Natural killer cell treated with Interleukin-12 subunit alpha and Interleukin-12 subunit beta and Interleukin-15 and Interleukin-18, amount 100 ng/mL, for 72 hours (primary cell): Measurements from ENCODE around the gene RNU7-1. TPM values are rescaled to one million over a fixed set of nuclear protein-coding genes. Genes with fewer than 3 reads are reported as not detected.

Experiments
- ATAC-seq, 2 donors: fragments of 150-1000 bp; cut with Tn5 transposase in 1 of 2; sonication (Bioruptor Pico), chemical (Tn5 transposase) in 1 of 2; 2 replicates each; pipeline ENCODE4 v1.10.0; 2021
- DNase-seq: peaks from one replicate; pipeline ENCODE4 v3.0.0; 2022; ENCODE audit warnings: low spot score
- H3K27ac Mint-ChIP-seq, 2 donors: 1 replicate in 1 of 2; 2 replicates in 1 of 2; pipeline ENCODE4 v1.8.0; 2022; ENCODE audit warnings: mixed read lengths in 2 of 2, mild to moderate bottlenecking in 1 of 2, moderate library complexity in 1 of 2
- H3K27me3 Mint-ChIP-seq, 2 donors: 1 replicate in 1 of 2; 2 replicates in 1 of 2; pipeline ENCODE4 v1.8.0; 2022; ENCODE audit warnings: mixed read lengths in 2 of 2
- H3K36me3 Mint-ChIP-seq: one replicate; pipeline ENCODE4 v1.8.0; 2022; ENCODE audit warnings: mixed read lengths
- H3K4me1 Mint-ChIP-seq, 2 donors: 1 replicate in 1 of 2; 2 replicates in 1 of 2; pipeline ENCODE4 v1.8.0; 2022; ENCODE audit warnings: low read depth in 2 of 2, mixed read lengths in 2 of 2, mild to moderate bottlenecking in 1 of 2
- H3K4me3 Mint-ChIP-seq: one replicate; pipeline ENCODE4 v1.8.0; 2022; ENCODE audit warnings: mixed read lengths
- H3K9me3 Mint-ChIP-seq: 2 replicates; pipeline ENCODE4 v1.8.0; 2022; ENCODE audit warnings: mixed read lengths
- total RNA-seq, 2 donors: library from RNA; stranded (reverse); gene quantifications; one replicate each; pipeline ENCODE4 v1.2.3, GENCODE V29; 2022

Gene RNU7-1
- total RNA-seq, 2 donors from 2014 or later: not detected

DNA sequence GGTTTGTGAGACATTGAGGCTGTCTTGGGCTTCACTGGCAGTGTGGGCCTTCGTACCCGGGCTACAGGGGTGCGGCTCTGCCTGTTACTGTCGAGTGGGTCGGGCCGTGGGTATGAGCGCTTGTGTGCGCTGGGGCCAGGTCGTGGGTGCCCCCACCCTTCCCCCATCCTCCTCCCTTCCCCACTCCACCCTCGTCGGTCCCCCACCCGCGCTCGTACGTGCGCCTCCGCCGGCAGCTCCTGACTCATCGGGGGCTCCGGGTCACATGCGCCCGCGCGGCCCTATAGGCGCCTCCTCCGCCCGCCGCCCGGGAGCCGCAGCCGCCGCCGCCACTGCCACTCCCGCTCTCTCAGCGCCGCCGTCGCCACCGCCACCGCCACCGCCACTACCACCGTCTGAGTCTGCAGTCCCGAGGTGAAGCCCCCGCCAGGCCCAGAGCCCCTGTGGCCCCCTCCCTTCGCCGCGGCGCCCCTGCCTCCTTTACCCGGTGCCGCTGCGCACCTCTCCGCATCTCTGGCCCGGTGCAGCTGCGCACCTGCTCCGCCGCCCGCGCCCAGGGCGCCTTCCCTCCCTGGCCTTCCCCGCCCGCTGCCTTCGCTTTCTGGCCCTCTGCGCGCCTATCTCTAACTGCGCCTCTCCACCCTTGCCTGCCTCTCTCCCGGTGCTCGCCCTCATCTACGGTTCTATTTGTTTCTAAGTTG lies 29.2 kb upstream of the RNU7-1 start, which contains the start of gene ENO2:
ENO2 (plus strand) TSS at position 335 of the 701 bp plus-strand sequence. CDS start 1,253 bp downstream, outside the sequence.
- Mint-ChIP-seq H3K4me1 (peaks cover 26% of the 10 kb centered on the region in 2 donors), H3K4me3 (peak within 1 kb of the TSS; percentile 95), H3K27ac (peak within 1 kb of the TSS; percentile 67 to 80), H3K9me3 (no peaks in the 10 kb centered on the region), H3K27me3 (peaks cover 0 to 7% of the 10 kb centered on the region in 2 donors), H3K36me3 (no peaks in the 10 kb centered on the region)
- peak; percentile 95 to 96 for ATAC-seq
- peak; percentile 85 for DNase-seq

DNA sequence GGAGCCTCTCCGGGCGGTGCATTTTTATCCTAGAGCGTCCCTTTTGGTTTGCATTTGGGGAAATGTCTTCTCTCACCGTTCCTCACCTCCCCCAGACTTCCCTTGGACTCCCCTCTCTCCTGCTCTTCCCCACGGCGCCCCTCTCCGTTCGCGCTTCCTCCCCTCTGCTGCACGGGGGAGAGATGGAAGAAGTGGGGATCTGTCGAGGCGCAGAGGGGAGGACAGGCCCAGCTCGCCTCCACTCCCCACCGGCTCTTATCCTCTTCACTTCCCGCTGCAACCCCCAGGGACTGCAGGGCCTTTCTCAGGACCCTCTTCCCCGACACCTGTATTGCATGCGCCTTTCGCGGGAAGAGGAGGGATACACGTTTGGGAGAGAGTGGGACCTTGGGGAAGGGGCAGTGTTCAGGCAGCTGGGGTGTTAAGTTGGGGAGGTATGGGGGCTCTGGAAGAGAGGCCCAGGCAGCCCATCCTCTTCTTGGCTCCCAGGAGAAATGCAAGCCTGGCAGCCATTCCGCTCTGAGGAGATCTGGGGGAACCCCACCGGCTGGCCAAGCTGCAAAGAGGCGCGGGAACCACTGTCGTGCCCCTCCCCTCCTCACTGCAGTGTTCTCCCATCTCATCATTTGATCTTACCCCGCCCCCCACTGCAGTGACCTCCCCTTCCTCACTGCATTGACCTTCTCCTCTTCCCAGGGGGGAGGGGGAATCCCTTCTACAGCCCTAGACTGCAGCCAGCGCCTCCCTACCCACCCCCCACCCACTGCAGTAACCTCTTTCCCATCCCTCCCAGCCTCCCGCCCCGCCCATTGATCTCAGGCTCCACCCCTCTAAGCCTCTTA lies 28.4 kb upstream of the RNU7-1 start:
- Mint-ChIP-seq H3K27me3 (peaks cover 0 to 7% of the 10 kb centered on the region in 2 donors), H3K4me3 (peak overlapping the region; percentile 95), H3K27ac (peak overlapping the region; percentile 67 to 80), H3K36me3 (no peaks in the 10 kb centered on the region), H3K4me1 (peaks cover 26 to 29% of the 10 kb centered on the region in 2 donors), H3K9me3 (no peaks in the 10 kb centered on the region)
- DNase-seq: no peak
- no peak for ATAC-seq

DNA sequence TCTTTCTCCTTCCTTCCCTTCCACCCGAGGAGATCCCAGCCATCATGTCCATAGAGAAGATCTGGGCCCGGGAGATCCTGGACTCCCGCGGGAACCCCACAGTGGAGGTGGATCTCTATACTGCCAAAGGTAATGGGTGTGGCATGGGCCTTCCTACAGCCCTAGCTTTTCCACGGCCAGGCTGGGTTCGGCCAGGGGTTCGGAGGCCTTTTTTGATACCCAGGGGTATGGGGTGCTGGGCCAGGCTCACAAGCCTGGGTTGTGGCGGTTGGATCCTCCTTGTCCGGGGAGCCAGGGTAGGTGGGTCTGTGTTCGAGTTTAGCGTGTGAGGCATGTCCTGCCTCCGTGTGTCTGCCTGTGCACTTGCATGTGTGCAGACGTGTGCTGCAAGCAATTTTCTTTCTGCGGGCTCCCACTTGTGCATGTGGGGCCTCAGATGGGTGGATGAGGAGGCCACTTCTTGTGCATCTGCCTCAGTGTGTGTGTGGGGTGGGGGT lies 27.8 kb upstream of the RNU7-1 start:
- Mint-ChIP-seq H3K4me1 (peaks cover 26 to 29% of the 10 kb centered on the region in 2 donors), H3K9me3 (no peaks in the 10 kb centered on the region), H3K36me3 (no peaks in the 10 kb centered on the region), H3K4me3 (peak overlapping the region; percentile 95), H3K27me3 (peaks cover 0 to 7% of the 10 kb centered on the region in 2 donors), H3K27ac (no peak overlapping the region)
- ATAC-seq (no peak), DNase-seq (no peak)

DNA sequence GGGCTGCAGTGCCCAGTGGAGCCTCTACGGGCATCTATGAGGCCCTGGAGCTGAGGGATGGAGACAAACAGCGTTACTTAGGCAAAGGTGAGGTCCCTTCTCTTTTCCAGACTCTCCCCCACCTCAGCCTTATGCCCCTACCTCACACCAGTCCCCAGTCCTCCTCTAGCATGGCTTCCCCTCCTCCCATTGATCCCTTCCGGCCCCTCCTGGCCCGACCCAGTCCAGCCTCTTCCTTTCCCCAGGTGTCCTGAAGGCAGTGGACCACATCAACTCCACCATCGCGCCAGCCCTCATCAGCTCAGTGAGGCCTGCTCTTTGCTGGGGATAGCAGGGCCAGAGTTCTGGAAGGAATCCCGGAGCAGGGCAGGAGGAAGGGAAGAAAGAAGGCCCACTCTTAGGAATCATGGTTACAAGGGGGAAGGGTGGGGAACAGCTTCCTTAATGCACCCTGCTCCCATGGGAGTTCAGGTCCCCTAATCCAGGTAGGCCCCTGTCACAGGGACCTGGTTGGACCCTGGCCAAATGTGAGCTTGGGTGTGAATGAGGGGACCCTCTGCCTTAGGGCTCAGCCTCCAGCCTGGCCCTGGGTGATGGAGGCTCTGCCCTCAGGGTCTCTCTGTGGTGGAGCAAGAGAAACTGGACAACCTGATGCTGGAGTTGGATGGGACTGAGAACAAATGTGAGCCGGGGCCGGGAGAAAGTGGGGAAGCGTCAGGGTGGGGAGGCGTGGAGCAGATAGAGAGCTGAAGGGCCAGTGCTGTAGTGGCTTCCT lies 27.0 kb upstream of the RNU7-1 start:
- ATAC-seq: no peak
- DNase-seq: no peak
- Mint-ChIP-seq H3K36me3 (no peaks in the 10 kb centered on the region), H3K4me1 (peaks cover 26 to 29% of the 10 kb centered on the region in 2 donors), H3K27me3 (peaks cover 0 to 7% of the 10 kb centered on the region in 2 donors), H3K9me3 (no peaks in the 10 kb centered on the region), H3K27ac (no peak overlapping the region), H3K4me3 (peak overlapping the region; percentile 95)

DNA sequence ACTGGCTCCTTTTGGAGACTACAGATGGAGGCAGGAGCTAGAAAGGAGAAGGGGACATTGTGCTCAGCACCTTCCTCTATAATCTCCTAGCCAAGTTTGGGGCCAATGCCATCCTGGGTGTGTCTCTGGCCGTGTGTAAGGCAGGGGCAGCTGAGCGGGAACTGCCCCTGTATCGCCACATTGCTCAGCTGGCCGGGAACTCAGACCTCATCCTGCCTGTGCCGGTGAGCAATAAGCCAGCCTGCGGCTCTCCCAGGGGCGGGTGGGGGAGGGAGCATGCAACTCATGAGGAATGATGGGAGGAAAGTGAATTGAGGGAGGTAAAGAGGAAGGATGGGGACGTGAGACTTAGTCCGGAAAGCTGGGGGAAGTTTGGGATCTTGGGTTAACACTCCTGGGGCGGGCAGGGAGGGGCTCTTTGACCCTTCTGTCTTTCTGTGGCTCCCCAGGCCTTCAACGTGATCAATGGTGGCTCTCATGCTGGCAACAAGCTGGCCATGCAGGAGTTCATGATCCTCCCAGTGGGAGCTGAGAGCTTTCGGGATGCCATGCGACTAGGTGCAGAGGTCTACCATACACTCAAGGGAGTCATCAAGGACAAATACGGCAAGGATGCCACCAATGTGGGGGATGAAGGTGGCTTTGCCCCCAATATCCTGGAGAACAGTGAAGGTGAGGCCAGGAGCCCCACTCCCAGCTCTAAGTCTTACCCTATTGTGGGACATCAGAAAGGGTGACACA lies 26.0 kb upstream of the RNU7-1 start:
- DNase-seq: no peak
- no peaks in the 10 kb centered on the region for H3K36me3 Mint-ChIP-seq

DNA sequence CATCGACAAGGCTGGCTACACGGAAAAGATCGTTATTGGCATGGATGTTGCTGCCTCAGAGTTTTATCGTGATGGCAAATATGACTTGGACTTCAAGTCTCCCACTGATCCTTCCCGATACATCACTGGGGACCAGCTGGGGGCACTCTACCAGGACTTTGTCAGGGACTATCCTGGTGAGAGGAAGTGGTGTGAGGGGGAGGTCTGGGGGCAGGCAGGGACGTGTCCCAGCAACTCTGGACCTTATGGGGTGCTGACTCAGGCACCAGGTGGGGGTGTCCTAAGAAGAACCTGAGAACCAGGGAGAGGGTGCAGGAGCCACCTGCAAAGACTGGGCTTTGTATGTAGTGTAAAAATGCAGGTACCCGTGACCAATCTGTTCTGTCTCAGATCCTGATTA lies 24.0 kb upstream of the RNU7-1 start:
- Mint-ChIP-seq H3K9me3 (no peaks in the 10 kb centered on the region), H3K4me3 (no peak overlapping the region), H3K4me1 (peaks cover 20 to 24% of the 10 kb centered on the region in 2 donors), H3K27ac (peak overlapping the region; percentile 3 to 11), H3K27me3 (no peaks in the 10 kb centered on the region), H3K36me3 (no peaks in the 10 kb centered on the region)
- no peak for DNase-seq
- ATAC-seq: no peak

More for the DNA sequence above, 26.0 kb upstream of the RNU7-1 start:
- peaks cover 0 to 6% of the 10 kb centered on the region in 2 donors for H3K27me3 Mint-ChIP-seq
- peaks cover 23 to 28% of the 10 kb centered on the region in 2 donors for H3K4me1 Mint-ChIP-seq
- no peaks in the 10 kb centered on the region for H3K9me3 Mint-ChIP-seq
- ATAC-seq: no peak
- no peak overlapping the region for H3K4me3 Mint-ChIP-seq
- no peak overlapping the region for H3K27ac Mint-ChIP-seq

DNA sequence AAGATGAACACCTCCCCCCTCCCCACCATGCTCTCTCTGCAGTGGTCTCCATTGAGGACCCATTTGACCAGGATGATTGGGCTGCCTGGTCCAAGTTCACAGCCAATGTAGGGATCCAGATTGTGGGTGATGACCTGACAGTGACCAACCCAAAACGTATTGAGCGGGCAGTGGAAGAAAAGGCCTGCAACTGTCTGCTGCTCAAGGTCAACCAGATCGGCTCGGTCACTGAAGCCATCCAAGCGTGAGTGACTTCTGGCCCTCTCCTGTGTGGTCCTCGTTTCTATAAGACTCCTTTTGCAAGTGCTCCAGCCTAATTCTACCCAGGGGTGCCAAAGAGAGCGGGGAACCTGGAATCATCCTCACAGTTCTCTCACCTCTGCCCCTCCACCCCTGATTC lies 22.1 kb upstream of the RNU7-1 start:
- H3K9me3 Mint-ChIP-seq: no peaks in the 10 kb centered on the region
- no peak for ATAC-seq
- no peaks in the 10 kb centered on the region for H3K36me3 Mint-ChIP-seq
- no peaks in the 10 kb centered on the region for H3K27me3 Mint-ChIP-seq
- H3K4me1 Mint-ChIP-seq: peaks cover 16 to 21% of the 10 kb centered on the region in 2 donors
- no peak overlapping the region for H3K4me3 Mint-ChIP-seq
- no peak for DNase-seq
- H3K27ac Mint-ChIP-seq: no peak overlapping the region

DNA sequence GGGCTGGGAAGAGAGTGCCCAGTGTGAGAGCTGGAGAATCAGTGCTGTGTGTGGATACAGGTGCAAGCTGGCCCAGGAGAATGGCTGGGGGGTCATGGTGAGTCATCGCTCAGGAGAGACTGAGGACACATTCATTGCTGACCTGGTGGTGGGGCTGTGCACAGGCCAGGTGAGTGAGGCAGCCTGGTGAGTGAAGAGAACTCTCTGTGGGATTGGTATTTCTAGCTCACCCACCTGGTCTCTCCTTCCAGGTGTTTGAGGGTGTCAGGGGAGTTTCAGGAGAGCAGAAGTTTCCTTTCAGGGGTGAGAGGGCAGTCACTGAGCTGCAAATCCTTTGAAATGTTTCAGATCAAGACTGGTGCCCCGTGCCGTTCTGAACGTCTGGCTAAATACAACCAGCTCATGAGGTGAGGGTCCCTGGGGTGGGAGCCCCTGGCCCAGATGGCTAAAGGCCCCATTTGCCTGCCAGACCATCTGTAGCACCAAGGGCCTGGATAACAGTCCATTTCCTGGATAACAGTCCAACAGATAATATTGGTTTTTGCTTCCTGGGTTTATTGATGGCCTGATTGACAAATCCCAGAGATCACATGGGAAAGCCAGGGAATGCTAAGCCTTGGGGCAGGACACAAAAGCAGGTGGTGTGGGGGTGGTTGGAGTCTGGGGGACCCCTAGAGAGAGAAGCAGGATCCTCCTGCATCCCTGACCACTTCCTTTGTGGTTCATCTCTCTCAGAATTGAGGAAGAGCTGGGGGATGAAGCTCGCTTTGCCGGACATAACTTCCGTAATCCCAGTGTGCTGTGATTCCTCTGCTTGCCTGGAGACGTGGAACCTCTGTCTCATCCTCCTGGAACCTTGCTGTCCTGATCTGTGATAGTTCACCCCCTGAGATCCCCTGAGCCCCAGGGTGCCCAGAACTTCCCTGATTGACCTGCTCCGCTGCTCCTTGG lies 21.3 kb upstream of the RNU7-1 start:
- no peaks in the 10 kb centered on the region for H3K27me3 Mint-ChIP-seq
- no peak for DNase-seq
- H3K27ac Mint-ChIP-seq: no peak overlapping the region
- H3K4me1 Mint-ChIP-seq: peaks cover 23 to 29% of the 10 kb centered on the region in 2 donors
- no peaks in the 10 kb centered on the region for H3K9me3 Mint-ChIP-seq
- no peak for ATAC-seq
- no peak overlapping the region for H3K4me3 Mint-ChIP-seq
- no peaks in the 10 kb centered on the region for H3K36me3 Mint-ChIP-seq

DNA sequence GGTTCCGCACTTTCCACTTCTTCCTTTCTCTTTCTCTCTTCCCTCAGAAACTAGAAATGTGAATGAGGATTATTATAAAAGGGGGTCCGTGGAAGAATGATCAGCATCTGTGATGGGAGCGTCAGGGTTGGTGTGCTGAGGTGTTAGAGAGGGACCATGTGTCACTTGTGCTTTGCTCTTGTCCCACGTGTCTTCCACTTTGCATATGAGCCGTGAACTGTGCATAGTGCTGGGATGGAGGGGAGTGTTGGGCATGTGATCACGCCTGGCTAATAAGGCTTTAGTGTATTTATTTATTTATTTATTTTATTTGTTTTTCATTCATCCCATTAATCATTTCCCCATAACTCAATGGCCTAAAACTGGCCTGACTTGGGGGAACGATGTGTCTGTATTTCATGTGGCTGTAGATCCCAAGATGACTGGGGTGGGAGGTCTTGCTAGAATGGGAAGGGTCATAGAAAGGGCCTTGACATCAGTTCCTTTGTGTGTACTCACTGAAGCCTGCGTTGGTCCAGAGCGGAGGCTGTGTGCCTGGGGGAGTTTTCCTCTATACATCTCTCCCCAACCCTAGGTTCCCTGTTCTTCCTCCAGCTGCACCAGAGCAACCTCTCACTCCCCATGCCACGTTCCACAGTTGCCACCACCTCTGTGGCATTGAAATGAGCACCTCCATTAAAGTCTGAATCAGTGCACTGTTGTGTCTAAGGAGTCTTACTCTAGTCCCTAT lies 20.4 kb upstream of the RNU7-1 start:
- H3K4me1 Mint-ChIP-seq: peaks cover 25 to 30% of the 10 kb centered on the region in 2 donors
- no peak overlapping the region for H3K4me3 Mint-ChIP-seq
- DNase-seq: no peak
- H3K9me3 Mint-ChIP-seq: no peaks in the 10 kb centered on the region
- H3K27me3 Mint-ChIP-seq: no peaks in the 10 kb centered on the region
- no peaks in the 10 kb centered on the region for H3K36me3 Mint-ChIP-seq
- H3K27ac Mint-ChIP-seq: no peak overlapping the region
- ATAC-seq: no peak

DNA sequence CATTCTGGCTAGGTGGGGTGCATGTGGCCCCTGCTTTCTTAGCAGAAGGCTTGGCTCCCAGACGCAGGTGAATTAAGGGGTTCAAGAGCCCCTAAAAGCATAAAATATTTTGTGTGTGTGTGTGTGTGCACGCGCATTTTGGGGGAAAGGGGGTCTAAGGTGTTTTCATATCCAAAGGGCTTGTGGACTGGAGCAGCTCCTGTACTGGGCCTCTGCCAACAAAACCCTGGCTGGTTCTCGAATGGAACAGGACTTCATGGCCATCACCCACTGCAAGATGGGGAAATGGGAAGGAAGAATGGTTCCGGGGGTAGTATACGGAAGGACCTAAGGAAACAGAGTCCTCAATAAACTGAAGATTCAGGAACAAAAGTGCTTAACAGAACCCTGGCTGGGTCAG lies 19.8 kb upstream of the RNU7-1 start:
- H3K27ac Mint-ChIP-seq: peak overlapping the region in 1 of 2 donors; percentile 53
- no peaks in the 10 kb centered on the region for H3K36me3 Mint-ChIP-seq
- no peaks in the 10 kb centered on the region for H3K9me3 Mint-ChIP-seq
- no peak overlapping the region for H3K4me3 Mint-ChIP-seq
- DNase-seq: no peak
- H3K4me1 Mint-ChIP-seq: peaks cover 29 to 34% of the 10 kb centered on the region in 2 donors
- no peaks in the 10 kb centered on the region for H3K27me3 Mint-ChIP-seq
- ATAC-seq: no peak

DNA sequence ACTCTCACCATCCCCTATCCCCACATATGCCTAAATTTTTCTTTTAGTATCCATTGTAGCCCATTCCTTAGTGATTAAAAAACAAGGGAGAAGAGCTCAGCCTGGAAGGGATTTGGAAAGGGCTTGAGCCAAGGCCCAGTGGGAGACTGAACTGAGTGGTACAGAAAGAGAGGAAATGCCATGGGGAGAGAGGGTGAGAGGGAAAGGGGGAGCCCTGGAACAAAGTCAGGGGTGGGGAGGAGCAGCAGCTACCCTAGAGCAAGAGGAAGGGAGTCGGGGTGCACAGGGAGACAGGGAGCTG lies 18.4 kb upstream of the RNU7-1 start:
- no peak for DNase-seq
- Mint-ChIP-seq H3K4me3 (peak overlapping the region; percentile 65), H3K27ac (peak overlapping the region; percentile 53 to 54), H3K4me1 (peaks cover 41 to 42% of the 10 kb centered on the region in 2 donors), H3K27me3 (no peaks in the 10 kb centered on the region), H3K9me3 (no peaks in the 10 kb centered on the region), H3K36me3 (no peaks in the 10 kb centered on the region)
- ATAC-seq: no peak
